GM12872 (cell line): ENCODE results near the gene ZBTB2.

Experiments
- CTCF ChIP-seq: IDR thresholded peaks from 3 replicates; pipeline ENCODE4 v1.5.1; 2011; ENCODE audit warnings: low read depth, mild to moderate bottlenecking, low read length, moderate library complexity; ENCODE audit not compliant: insufficient read depth

ZBTB2 gene

GRCh38 chr6:151351731-151352130 is 39.6 kb downstream of the ZBTB2 start:
- TF ChIP-seq CTCF = no peak

- no peak for TF ChIP-seq CTCF
These were observed 40.1 kb downstream of the ZBTB2 start for GRCh38 chr6:151351146-151351700.

- TF ChIP-seq CTCF = no peak
These were observed 40.8 kb downstream of the ZBTB2 start for GRCh38 chr6:151350442-151351145.

- no peak for TF ChIP-seq CTCF
These were observed 41.6 kb downstream of the ZBTB2 start for GRCh38 chr6:151349651-151350270.

- TF ChIP-seq CTCF = no peak
These were observed 49.7 kb downstream of the ZBTB2 start for GRCh38 chr6:151341476-151342195.

GRCh38 chr6:151340219-151340978 is 51.0 kb downstream of the ZBTB2 start:
- no peak for TF ChIP-seq CTCF
